Activated CD4-positive, alpha-beta T cell treated with anti-CD3 and anti-CD28 coated beads for 36 hours (primary cell): ENCODE data around the gene TSPOAP1. TPM values are rescaled to one million over a fixed set of nuclear protein-coding genes. Genes with fewer than 3 reads are reported as not detected.

Source experiments
- ATAC-seq: fragments of 200-7000 bp; cut with Tn5 transposase; one replicate; pipeline ENCODE4 v1.10.0; 2021; ENCODE audit warnings: mild to moderate bottlenecking, moderate library complexity
- CTCF ChIA-PET: fragments of 350-600 bp; sonication (Branson Sonifier 250); formaldehyde crosslinking; loops from one replicate; lab custom pipeline; 2021; ENCODE audit warnings: antibody characterized with exemption; lab: Charles Lee
- POLR2A ChIA-PET: fragments of 350-600 bp; sonication (Branson Sonifier 250); formaldehyde crosslinking; loops from one replicate; lab custom pipeline; 2021; ENCODE audit warnings: antibody characterized with exemption, inconsistent platforms; lab: Charles Lee
- DNase-seq: peaks from one replicate; pipeline ENCODE4 v3.0.0-alpha.2; 2020
- H3K27ac Mint-ChIP-seq: one replicate; pipeline ENCODE4 v1.8.0; 2021; ENCODE audit warnings: mixed read lengths
- H3K27me3 Mint-ChIP-seq: one replicate; pipeline ENCODE4 v1.8.0; 2021; ENCODE audit warnings: mixed read lengths
- H3K36me3 Mint-ChIP-seq: one replicate; pipeline ENCODE4 v1.8.0; 2021; ENCODE audit warnings: low read depth, mixed read lengths
- H3K4me1 Mint-ChIP-seq: one replicate; pipeline ENCODE4 v1.8.0; 2021; ENCODE audit warnings: mixed read lengths
- H3K4me3 Mint-ChIP-seq: one replicate; pipeline ENCODE4 v1.8.0; 2021; ENCODE audit warnings: mild to moderate bottlenecking, moderate library complexity, mixed read lengths
- H3K9me3 Mint-ChIP-seq: one replicate; pipeline ENCODE4 v1.8.0; 2021; ENCODE audit warnings: low read depth, mixed read lengths
- intact Hi-C, 2 experiments: fragments of 100-400 bp; cut with DNase I in 1 of 2; cut with micrococcal nuclease in 1 of 2; formaldehyde crosslinking; loops; one replicate each; pipeline versions ENCODE4 v1.14.2 to v1.15.1; 2022 to 2024; cut with DNase I, micrococcal nuclease
- total RNA-seq, 2 experiments: library from RNA; stranded (reverse); gene quantifications; one replicate each; pipeline ENCODE4 v1.2.3, GENCODE V29; 2021

Gene TSPOAP1
- total RNA-seq, 2 experiments from 2014 or later = 11.8 to 12.4 TPM

- no peak overlapping the region for H3K4me3 Mint-ChIP-seq
- no peaks in the 10 kb centered on the region for H3K4me1 Mint-ChIP-seq
- CTCF ChIA-PET = interaction anchor here (1.1 kb wide), 1 partner anchor 12 kb away, joined by 3 read pairs; no protein-coding TSS in a partner anchor
- H3K9me3 Mint-ChIP-seq = no peaks in the 10 kb centered on the region
- no peaks in the 10 kb centered on the region for H3K36me3 Mint-ChIP-seq
- no peak for DNase-seq
- intact Hi-C loops = no loop called here
- H3K27ac Mint-ChIP-seq = no peak overlapping the region
- POLR2A ChIA-PET = no interaction called here
- no peak for ATAC-seq
- H3K27me3 Mint-ChIP-seq = peaks cover 16% of the 10 kb centered on the region
These were observed 60.3 kb downstream of the TSPOAP1 start for GRCh38 chr17:58268326-58268725.

- Mint-ChIP-seq H3K27ac (no peak overlapping the region), H3K36me3 (no peaks in the 10 kb centered on the region), H3K9me3 (no peaks in the 10 kb centered on the region), H3K4me1 (no peaks in the 10 kb centered on the region), H3K4me3 (no peak overlapping the region), H3K27me3 (peaks cover 20% of the 10 kb centered on the region)
- ATAC-seq (no peak), DNase-seq (no peak)
- intact Hi-C loops = no loop called here
- ChIA-PET POLR2A (no interaction called here), CTCF (interaction anchor here (1.1 kb wide), 1 partner anchor 11 kb away, joined by 3 read pairs; no protein-coding TSS in a partner anchor)
These were observed 61.0 kb downstream of the TSPOAP1 start for GRCh38 chr17:58267347-58268324.

GRCh38 chr17:58265902-58266875 is 62.4 kb downstream of the TSPOAP1 start:
- peaks cover 29% of the 10 kb centered on the region for H3K27me3 Mint-ChIP-seq
- H3K4me1 Mint-ChIP-seq = no peaks in the 10 kb centered on the region
- no peaks in the 10 kb centered on the region for H3K9me3 Mint-ChIP-seq
- intact Hi-C loops = no loop called here
- ChIA-PET CTCF (interaction anchor here (0.8 to 1.6 kb wide), 3 partner anchors 16 to 387 kb away, joined by 3 to 8 read pairs (median 5); no protein-coding TSS in a partner anchor), POLR2A (no interaction called here)
- no peaks in the 10 kb centered on the region for H3K36me3 Mint-ChIP-seq
- no peak overlapping the region for H3K27ac Mint-ChIP-seq
- DNase-seq = no peak
- ATAC-seq = no peak
- H3K4me3 Mint-ChIP-seq = no peak overlapping the region

- intact Hi-C loops = no loop called here
- Mint-ChIP-seq H3K4me1 (no peaks in the 10 kb centered on the region), H3K27ac (no peak overlapping the region), H3K9me3 (no peaks in the 10 kb centered on the region), H3K27me3 (peaks cover 33% of the 10 kb centered on the region), H3K36me3 (no peaks in the 10 kb centered on the region), H3K4me3 (no peak overlapping the region)
- CTCF ChIA-PET = interaction anchor here (1.6 kb wide), 1 partner anchor 15 kb away, joined by 8 read pairs; no protein-coding TSS in a partner anchor
- DNase-seq (no peak), ATAC-seq (no peak)
- POLR2A ChIA-PET = no interaction called here
These were observed 63.3 kb downstream of the TSPOAP1 start for GRCh38 chr17:58265271-58265670.

GRCh38 chr17:58264407-58265103 is 64.0 kb downstream of the TSPOAP1 start:
- ChIA-PET POLR2A (no interaction called here), CTCF (interaction anchor here (0.6 to 1.6 kb wide), 3 partner anchors 15 to 53 kb away, joined by 3 to 8 read pairs (median 4); no protein-coding TSS in a partner anchor)
- H3K27ac Mint-ChIP-seq = no peak overlapping the region
- peaks cover 35% of the 10 kb centered on the region for H3K27me3 Mint-ChIP-seq
- H3K9me3 Mint-ChIP-seq = no peaks in the 10 kb centered on the region
- DNase-seq (no peak), ATAC-seq (no peak)
- intact Hi-C loops = no loop called here
- no peaks in the 10 kb centered on the region for H3K36me3 Mint-ChIP-seq
- no peak overlapping the region for H3K4me3 Mint-ChIP-seq
- H3K4me1 Mint-ChIP-seq = no peaks in the 10 kb centered on the region

- H3K27me3 Mint-ChIP-seq = peaks cover 35% of the 10 kb centered on the region
- no peak for DNase-seq
- no peak overlapping the region for H3K27ac Mint-ChIP-seq
- POLR2A ChIA-PET = no interaction called here
- H3K4me3 Mint-ChIP-seq = no peak overlapping the region
- no peaks in the 10 kb centered on the region for H3K4me1 Mint-ChIP-seq
- no peaks in the 10 kb centered on the region for H3K9me3 Mint-ChIP-seq
- no peak for ATAC-seq
- no peaks in the 10 kb centered on the region for H3K36me3 Mint-ChIP-seq
- intact Hi-C loops = no loop called here
- CTCF ChIA-PET = interaction anchor here (0.6 to 1.1 kb wide), 3 partner anchors 14 to 63 kb away, joined by 3 to 6 read pairs (median 4); no protein-coding TSS in a partner anchor
These were observed 64.8 kb downstream of the TSPOAP1 start for GRCh38 chr17:58263773-58264172.

- H3K4me3 Mint-ChIP-seq = no peak overlapping the region
- no peaks in the 10 kb centered on the region for H3K9me3 Mint-ChIP-seq
- DNase-seq (no peak), ATAC-seq (no peak)
- H3K27ac Mint-ChIP-seq = no peak overlapping the region
- POLR2A ChIA-PET = no interaction called here
- H3K36me3 Mint-ChIP-seq = no peaks in the 10 kb centered on the region
- CTCF ChIA-PET = no interaction called here
- intact Hi-C loops = no loop called here
- H3K27me3 Mint-ChIP-seq = peaks cover 41% of the 10 kb centered on the region
- H3K4me1 Mint-ChIP-seq = no peaks in the 10 kb centered on the region
These were observed 66.4 kb downstream of the TSPOAP1 start for GRCh38 chr17:58262149-58262548.

GRCh38 chr17:58254803-58255202 is 73.8 kb downstream of the TSPOAP1 start:
- Mint-ChIP-seq H3K4me3 (no peak overlapping the region), H3K4me1 (peaks cover 2% of the 10 kb centered on the region), H3K27ac (no peak overlapping the region), H3K36me3 (no peaks in the 10 kb centered on the region), H3K9me3 (no peaks in the 10 kb centered on the region), H3K27me3 (peaks cover 25% of the 10 kb centered on the region)
- ChIA-PET CTCF (interaction anchor here (1.4 kb wide), 1 partner anchor 63 kb away, joined by 3 read pairs; no protein-coding TSS in a partner anchor), POLR2A (no interaction called here)
- ATAC-seq (no peak), DNase-seq (no peak)
- intact Hi-C loops = no loop called here

- ATAC-seq (no peak), DNase-seq (no peak)
- peaks cover 28% of the 10 kb centered on the region for H3K27me3 Mint-ChIP-seq
- POLR2A ChIA-PET = no interaction called here
- intact Hi-C loops = no loop called here
- no peaks in the 10 kb centered on the region for H3K36me3 Mint-ChIP-seq
- CTCF ChIA-PET = interaction anchor here (0.6 kb wide), 1 partner anchor 137 kb away, joined by 3 read pairs; no protein-coding TSS in a partner anchor
- no peak overlapping the region for H3K27ac Mint-ChIP-seq
- no peak overlapping the region for H3K4me3 Mint-ChIP-seq
- no peaks in the 10 kb centered on the region for H3K9me3 Mint-ChIP-seq
- peaks cover 8% of the 10 kb centered on the region for H3K4me1 Mint-ChIP-seq
These were observed 75.5 kb downstream of the TSPOAP1 start for GRCh38 chr17:58253082-58253481.

- ChIA-PET POLR2A (no interaction called here), CTCF (interaction anchor here (0.7 kb wide), 2 partner anchors 76 to 536 kb away, joined by 3 read pairs; no protein-coding TSS in a partner anchor)
- ATAC-seq = no peak
- no peak for DNase-seq
- Mint-ChIP-seq H3K36me3 (no peaks in the 10 kb centered on the region), H3K27ac (no peak overlapping the region), H3K4me3 (no peak overlapping the region), H3K9me3 (no peaks in the 10 kb centered on the region), H3K27me3 (peaks cover 26% of the 10 kb centered on the region), H3K4me1 (peaks cover 13% of the 10 kb centered on the region)
- intact Hi-C loops = no loop called here
These were observed 76.5 kb downstream of the TSPOAP1 start for GRCh38 chr17:58252141-58252540.
